Ovary (tissue), 9 donors: ENCODE measurements around the gene ULBP1. TPM values are rescaled to one million over a fixed set of nuclear protein-coding genes. Genes with fewer than 3 reads are reported as not detected.
"Not testable (repeated sequence)": the region's sequence is repeated elsewhere in the genome, so short reads cannot be mapped to it uniquely, and the experiment has no call there.

Experiments
- DNase-seq, 5 donors: peaks; one replicate each; pipeline ENCODE4 v3.0.0-alpha.2; 2019 to 2020
- H3K27ac ChIP-seq, 2 donors: fragments of 200-600 bp; one replicate each; pipeline versions ENCODE4 v1.5.1 to v1.8.0; 2019 to 2022
- H3K27me3 ChIP-seq: fragments of 200-600 bp; one replicate; pipeline ENCODE4 v1.8.0; 2022
- H3K36me3 ChIP-seq: fragments of 200-600 bp; sonication (generic); one replicate; pipeline ENCODE4 v1.5.1; 2019
- H3K4me1 ChIP-seq: one replicate; pipeline ENCODE4 v1.8.1; 2013; ENCODE audit warnings: mild to moderate bottlenecking, moderate library complexity; ENCODE audit not compliant: insufficient read depth
- H3K4me3 ChIP-seq: fragments of 200-600 bp; sonication (generic); one replicate; pipeline ENCODE4 v1.5.1; 2017
- H3K9me3 ChIP-seq, 2 donors: fragments of 200-600 bp in 1 of 2; sonication (generic) in 1 of 2; one replicate each; pipeline versions ENCODE4 v1.5.1 to v1.8.1; 2013 to 2019; ENCODE audit warnings: mild to moderate bottlenecking in 1 of 2, moderate library complexity in 1 of 2
- EP300 ChIP-seq: sonication (generic); formaldehyde crosslinking; IDR thresholded peaks from one replicate; pipeline ENCODE4 v1.6.1; 2017; ENCODE audit warnings: antibody characterized with exemption
- POLR2A ChIP-seq: fragments of 450-650 bp; IDR thresholded peaks from one replicate; pipeline ENCODE4 v1.6.1; 2017; ENCODE audit warnings: antibody characterized with exemption, mild to moderate bottlenecking, moderate library complexity
- WGBS, 3 donors: extraction: QIAGEN DNeasy Blood & Tissue Kit in 1 of 3; methylation state at CpG; one replicate each; pipeline versions ENCODE4 v1.1.5 to v1.1.7; 2013 to 2017; 5-methylcytosine and 5-hydroxymethylcytosine counted together
- intact Hi-C, 4 donors: fragments of 100-400 bp; cut with DNase I; formaldehyde crosslinking; loops; one replicate each; pipeline versions ENCODE4 v1.11.0 to v1.15.1; 2022 to 2023
- polyA plus RNA-seq, 2 donors: library from polyadenylated mRNA; stranded (reverse); fragments of 200-250 nt in 1 of 2; fragments of 350-450 nt in 1 of 2; fragmentation: Illumina TruSeq in 1 of 2; extraction: RNeasy Lipid Tissue Mini Kit (QIAGEN cat#74804) in 1 of 2; gene quantifications; one replicate each; pipeline ENCODE4 v1.2.3, GENCODE V29; 2013 to 2014
- total RNA-seq, 7 donors: library from RNA; depleted of rRNA in 2 of 7; stranded (reverse); fragments of >200 nt in 2 of 7; fragmentation: NEBNext Ultra II Directional in 3 of 7; extraction: Animal tissue kit (Norgen Biotek cat#: 25700) in 3 of 7; gene quantifications; one replicate each; pipeline versions ENCODE4 v1.1.0 to v1.2.4, GENCODE V29; 2016 to 2023
- TF ChIP-seq, protein P1 (sequence below), 3 donors: fragments of 450-650 bp in 2 of 3; fragments of 200-600 bp in 1 of 3; IDR thresholded peaks; one replicate each; pipeline versions ENCODE4 v1.5.1 to v1.8.0; 2016 to 2022; ENCODE audit warnings: antibody characterized with exemption in 3 of 3, mild to moderate bottlenecking in 1 of 3
- donor health status: DM: no; HTN: no; CAD: no; lungs with moderate emphysema.
- donor health status: DM: no; HTN: no; CAD: no.
- donor health status: Bipolar disorder and iron deficiency.
- donor health status: DM: yes; HTN: yes; CAD: no.
- donor health status: DM: no; HTN: no; CAD: no.
- donor health status: DM: yes; HTN: yes; CAD: no.

The ULBP1 gene
- total and polyA plus RNA-seq, 9 donors, result 0.02 to 7.7 (median 0.09) TPM; not detected in 3

DNA sequence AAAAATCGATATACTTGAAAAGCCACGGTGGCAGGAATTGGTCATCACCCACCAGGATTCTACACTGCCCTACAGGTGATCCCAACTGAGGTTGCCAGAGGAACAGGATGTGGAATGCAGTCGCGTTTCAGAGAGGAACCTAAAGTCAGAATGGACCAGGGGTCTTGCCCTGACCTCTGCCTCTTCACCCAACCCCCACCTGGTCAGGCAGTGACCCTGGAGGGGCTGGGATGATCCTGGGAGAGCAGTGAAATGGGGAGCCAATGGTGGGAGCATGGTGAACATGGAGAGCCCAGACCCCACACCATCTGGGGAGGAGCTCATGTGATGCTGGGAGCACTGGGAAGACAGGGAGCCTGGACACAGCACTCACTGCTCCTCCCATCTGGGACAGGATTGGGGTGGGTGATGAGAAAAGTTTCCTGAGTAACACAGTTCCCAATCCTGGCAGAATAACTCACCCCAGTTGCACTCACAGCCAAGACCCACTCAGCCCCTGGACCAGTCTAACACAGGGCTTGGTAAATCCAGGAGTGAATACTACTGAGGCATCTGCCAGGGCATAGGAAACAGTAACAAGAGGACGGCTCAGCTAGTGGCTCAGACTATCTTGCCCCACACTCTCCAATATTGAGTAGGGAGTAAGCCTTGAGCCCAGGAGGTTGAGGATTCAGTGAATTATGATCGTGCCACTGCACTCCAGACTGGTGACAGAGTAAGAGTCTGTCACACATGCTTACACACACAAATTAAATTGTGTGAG, 23.7 kb upstream of the ULBP1 start:
- intact Hi-C loops, result loop anchor here in 2 of 4 donors (2.0 to 5.0 kb wide), 2 partner anchors 77 kb away; no protein-coding TSS in a partner anchor
- Histone ChIP-seq H3K4me3 (no peak overlapping the region), H3K4me1 (peaks cover 1% of the 10 kb centered on the region), H3K27me3 (peaks cover 3% of the 10 kb centered on the region), H3K9me3 (no peaks in the 10 kb centered on the region), H3K36me3 (no peaks in the 10 kb centered on the region), H3K27ac (no peak overlapping the region)
- no peak for TF ChIP-seq EP300
- TF ChIP-seq POLR2A, result no peak
- TF ChIP-seq, protein P1, sequence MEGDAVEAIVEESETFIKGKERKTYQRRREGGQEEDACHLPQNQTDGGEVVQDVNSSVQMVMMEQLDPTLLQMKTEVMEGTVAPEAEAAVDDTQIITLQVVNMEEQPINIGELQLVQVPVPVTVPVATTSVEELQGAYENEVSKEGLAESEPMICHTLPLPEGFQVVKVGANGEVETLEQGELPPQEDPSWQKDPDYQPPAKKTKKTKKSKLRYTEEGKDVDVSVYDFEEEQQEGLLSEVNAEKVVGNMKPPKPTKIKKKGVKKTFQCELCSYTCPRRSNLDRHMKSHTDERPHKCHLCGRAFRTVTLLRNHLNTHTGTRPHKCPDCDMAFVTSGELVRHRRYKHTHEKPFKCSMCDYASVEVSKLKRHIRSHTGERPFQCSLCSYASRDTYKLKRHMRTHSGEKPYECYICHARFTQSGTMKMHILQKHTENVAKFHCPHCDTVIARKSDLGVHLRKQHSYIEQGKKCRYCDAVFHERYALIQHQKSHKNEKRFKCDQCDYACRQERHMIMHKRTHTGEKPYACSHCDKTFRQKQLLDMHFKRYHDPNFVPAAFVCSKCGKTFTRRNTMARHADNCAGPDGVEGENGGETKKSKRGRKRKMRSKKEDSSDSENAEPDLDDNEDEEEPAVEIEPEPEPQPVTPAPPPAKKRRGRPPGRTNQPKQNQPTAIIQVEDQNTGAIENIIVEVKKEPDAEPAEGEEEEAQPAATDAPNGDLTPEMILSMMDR (IDR thresholded peaks at IDR 0.05), result no peak
- 15 to 23% (median 17%) methylated on average over 6 of the region's 6 CpGs for WGBS, 3 donors
- DNase-seq, result no peak

DNA sequence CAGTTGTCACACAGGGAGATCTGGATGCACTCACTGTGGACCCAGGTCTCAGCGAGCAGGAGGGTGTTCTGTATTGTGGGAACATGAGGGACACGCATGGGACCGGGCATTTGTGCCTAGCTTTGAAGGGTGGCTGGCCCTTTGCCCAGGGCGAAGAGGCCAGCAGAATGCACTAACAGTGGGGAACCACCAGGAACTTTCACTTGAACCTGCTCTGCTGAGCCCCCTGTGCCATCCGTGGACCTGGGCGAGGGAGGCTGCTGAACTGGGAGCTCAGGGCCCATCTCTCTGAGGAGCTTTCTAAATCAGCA, 23.1 kb upstream of the ULBP1 start:
- WGBS, 3 donors, result 30 to 41% (median 40%) methylated on average over 6 of the region's 6 CpGs
- Histone ChIP-seq H3K9me3 (no peaks in the 10 kb centered on the region), H3K4me3 (no peak overlapping the region), H3K36me3 (no peaks in the 10 kb centered on the region), H3K27ac (no peak overlapping the region), H3K27me3 (peaks cover 3% of the 10 kb centered on the region), H3K4me1 (peaks cover 1% of the 10 kb centered on the region)
- intact Hi-C loops, result no loop called here
- TF ChIP-seq, protein P1 (IDR thresholded peaks at IDR 0.05), result no peak
- TF ChIP-seq EP300, result no peak
- no peak for TF ChIP-seq POLR2A
- DNase-seq, result no peak

DNA sequence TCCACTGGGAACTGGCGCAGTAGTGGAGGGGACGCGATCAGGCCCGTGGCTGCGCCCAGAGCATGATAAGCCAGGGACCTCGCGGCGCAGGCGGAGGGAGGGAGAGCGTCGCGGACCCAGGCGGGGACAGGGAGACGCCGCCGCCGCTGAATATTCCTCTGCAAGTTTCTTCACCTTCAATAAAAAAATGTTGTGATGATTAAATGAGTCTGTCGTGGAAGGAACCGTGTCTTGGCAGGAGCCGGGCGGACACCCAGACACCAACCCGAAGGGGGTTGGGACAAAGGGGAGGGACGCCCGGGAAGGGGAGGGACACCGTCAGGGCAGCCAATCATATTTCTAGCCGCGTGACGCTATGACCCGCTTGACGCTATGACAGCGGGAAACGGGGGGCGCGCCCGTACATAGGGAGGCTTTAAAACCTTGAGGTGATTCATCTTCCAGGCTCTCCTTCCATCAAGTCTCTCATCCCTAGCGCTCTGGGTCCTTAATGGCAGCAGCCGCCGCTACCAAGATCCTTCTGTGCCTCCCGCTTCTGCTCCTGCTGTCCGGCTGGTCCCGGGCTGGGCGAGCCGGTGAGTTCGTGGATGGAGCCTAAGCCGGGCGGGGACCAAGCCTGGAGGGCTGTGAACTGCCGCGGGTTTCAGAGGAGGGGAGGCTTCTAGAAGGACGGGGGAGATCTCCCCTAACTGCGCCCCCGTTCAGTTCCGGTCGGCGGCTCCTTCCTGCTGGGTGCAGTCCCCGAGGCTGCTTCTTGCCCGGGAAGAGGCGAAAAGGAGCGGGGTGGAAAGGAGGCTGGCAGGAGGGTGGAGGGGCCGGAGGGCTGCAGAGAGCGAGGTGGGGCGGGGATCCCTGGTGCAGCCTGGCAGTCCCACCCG, 21.9 kb upstream of the ULBP1 start, which contains the start of gene ULBP2:
Gene ULBP2 (plus strand): TSS at position 432 of the 878 bp plus-strand sequence. CDS start 59 bp downstream, at position 491.
- intact Hi-C loops, result no loop called here
- H3K4me3 ChIP-seq, result peak within 1 kb of the TSS; percentile 25
- H3K36me3 ChIP-seq, result no peaks in the 10 kb centered on the region
- H3K27ac ChIP-seq, result no peak within 1 kb of the TSS
- no peaks in the 10 kb centered on the region for H3K9me3 ChIP-seq
- WGBS, 3 donors, result 1 to 2% (median 1%) methylated on average over 62 of the region's 62 CpGs
- H3K27me3 ChIP-seq, result peaks cover 3% of the 10 kb centered on the region
- DNase-seq, result peak in 4 of 5 donors; percentile 44 to 66 (median 56)
- TF ChIP-seq, protein P1 (IDR thresholded peaks at IDR 0.05), result no peak
- TF ChIP-seq EP300 (no peak), POLR2A (no peak)
- H3K4me1 ChIP-seq, result peaks cover 1% of the 10 kb centered on the region

DNA sequence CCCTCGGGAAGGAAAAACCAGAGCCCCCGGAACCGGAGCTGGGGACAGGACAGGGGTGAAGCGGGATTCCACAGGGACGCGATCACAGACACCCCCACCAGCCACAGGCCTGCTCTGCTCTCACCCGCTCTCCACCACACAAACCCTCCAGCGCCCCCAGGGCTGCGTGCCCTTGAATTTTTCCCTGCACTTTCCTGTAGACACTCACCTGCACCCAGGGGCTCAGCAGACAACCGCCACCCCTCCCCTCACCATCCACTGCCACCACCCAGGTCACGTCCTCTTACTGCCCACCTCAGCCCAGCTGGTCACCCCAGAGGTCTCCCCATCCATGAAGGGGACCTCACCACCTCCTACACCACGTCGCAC, 21.3 kb upstream of the ULBP1 start:
- TF ChIP-seq, protein P1 (IDR thresholded peaks at IDR 0.05), result no peak
- TF ChIP-seq EP300 (no peak), POLR2A (no peak)
- Histone ChIP-seq H3K27ac (no peak overlapping the region), H3K36me3 (no peaks in the 10 kb centered on the region), H3K9me3 (no peaks in the 10 kb centered on the region), H3K4me3 (peak overlapping the region; percentile 25), H3K27me3 (peaks cover 3% of the 10 kb centered on the region), H3K4me1 (peaks cover 1% of the 10 kb centered on the region)
- 16 to 26% (median 22%) methylated on average over 13 of the region's 13 CpGs for WGBS, 3 donors
- no peak for DNase-seq
- intact Hi-C loops, result no loop called here

DNA sequence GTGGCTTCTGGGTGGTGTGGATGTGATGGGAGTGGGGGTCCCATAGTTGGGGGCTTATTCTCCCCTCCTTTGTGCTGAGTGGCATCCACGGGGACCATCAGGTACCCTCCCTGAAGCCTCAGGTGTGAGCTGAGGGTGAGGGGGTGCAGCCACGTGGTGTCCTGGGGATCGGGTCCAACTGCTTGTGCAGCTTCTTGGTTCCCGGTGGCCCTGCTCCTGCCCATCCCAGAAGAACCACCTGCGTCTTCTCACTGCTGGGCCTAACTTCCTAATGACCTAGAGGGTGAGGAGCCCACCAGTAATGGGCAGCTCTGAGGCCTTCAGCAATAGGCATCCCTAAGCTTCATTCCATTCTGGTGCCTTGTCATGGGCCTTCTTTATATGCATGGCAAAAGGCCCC, 20.4 kb upstream of the ULBP1 start:
- WGBS, 3 donors, result 68 to 78% (median 72%) methylated on average over 4 to 5 of the region's 5 CpGs
- H3K27me3 ChIP-seq, H3K4me3 ChIP-seq, H3K9me3 ChIP-seq, H3K4me1 ChIP-seq, DNase-seq, H3K27ac ChIP-seq, H3K36me3 ChIP-seq, intact Hi-C loops: not testable (repeated sequence)

DNA sequence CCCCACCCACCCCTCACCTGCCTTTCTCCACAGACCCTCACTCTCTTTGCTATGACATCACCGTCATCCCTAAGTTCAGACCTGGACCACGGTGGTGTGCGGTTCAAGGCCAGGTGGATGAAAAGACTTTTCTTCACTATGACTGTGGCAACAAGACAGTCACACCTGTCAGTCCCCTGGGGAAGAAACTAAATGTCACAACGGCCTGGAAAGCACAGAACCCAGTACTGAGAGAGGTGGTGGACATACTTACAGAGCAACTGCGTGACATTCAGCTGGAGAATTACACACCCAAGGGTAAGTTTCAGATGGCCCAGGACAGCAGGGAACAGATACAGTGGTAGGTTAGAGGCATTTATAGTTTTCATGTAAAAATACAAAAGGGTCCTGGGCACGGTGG, 18.5 kb upstream of the ULBP1 start:
- H3K4me3 ChIP-seq, H3K4me1 ChIP-seq, H3K27me3 ChIP-seq, intact Hi-C loops, DNase-seq, H3K9me3 ChIP-seq, H3K27ac ChIP-seq, H3K36me3 ChIP-seq: not testable (repeated sequence)
- WGBS, 3 donors, result 67 to 80% (median 70%) methylated on average over 3 to 5 of the region's 6 CpGs

DNA sequence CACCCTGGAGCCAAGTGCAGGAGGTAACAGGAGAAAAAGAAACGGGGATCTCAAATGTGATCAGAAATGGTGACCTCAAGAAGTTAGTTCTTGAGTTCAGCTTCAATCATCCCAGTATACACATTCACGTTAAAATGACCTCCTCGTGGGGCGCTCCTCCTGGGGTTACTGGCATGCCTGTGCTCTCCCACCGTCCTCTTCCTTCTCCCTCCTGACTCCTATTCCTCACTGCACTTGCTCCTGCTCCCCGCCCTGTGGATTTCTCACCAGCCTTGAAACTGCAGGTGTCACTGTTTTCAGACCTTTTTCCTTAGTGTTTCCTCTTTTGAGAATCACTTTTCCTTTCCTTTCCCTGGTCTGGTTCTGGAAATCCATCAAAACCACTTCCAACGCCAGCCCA, 17.1 kb upstream of the ULBP1 start:
- intact Hi-C loops, H3K4me1 ChIP-seq, H3K27me3 ChIP-seq, H3K9me3 ChIP-seq, H3K36me3 ChIP-seq, DNase-seq, H3K4me3 ChIP-seq, H3K27ac ChIP-seq: not testable (repeated sequence)
- WGBS, 3 donors, result 48 to 63% (median 57%) methylated on average over 7 of the region's 7 CpGs
